ENCODE results near the gene PSMG3.
A peak's percentile ranks its signal among the peaks of the same experiment; 100 is the strongest.

The PSMG3 gene

DNA sequence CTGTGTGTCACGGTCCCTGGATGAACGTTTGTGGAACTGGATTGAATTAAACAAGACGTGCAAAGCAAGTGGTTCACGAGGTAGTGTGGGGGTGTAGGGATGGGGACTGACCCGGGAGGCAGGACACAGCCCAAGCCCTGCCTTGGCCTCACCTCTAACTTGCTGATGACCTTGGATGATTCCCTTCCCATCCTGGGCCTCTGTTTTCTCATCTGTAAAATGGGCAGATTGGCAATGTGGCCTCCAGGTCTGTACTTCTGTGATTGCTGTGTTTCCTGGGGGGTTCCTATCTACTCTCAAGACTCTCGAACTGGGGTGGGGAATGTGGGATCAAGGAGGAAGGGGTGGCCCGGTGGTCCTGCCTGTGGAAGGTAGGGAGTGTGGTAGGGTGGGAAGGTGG, 6.0 kb upstream of the PSMG3 start:
- TF ChIP-seq, protein P1, sequence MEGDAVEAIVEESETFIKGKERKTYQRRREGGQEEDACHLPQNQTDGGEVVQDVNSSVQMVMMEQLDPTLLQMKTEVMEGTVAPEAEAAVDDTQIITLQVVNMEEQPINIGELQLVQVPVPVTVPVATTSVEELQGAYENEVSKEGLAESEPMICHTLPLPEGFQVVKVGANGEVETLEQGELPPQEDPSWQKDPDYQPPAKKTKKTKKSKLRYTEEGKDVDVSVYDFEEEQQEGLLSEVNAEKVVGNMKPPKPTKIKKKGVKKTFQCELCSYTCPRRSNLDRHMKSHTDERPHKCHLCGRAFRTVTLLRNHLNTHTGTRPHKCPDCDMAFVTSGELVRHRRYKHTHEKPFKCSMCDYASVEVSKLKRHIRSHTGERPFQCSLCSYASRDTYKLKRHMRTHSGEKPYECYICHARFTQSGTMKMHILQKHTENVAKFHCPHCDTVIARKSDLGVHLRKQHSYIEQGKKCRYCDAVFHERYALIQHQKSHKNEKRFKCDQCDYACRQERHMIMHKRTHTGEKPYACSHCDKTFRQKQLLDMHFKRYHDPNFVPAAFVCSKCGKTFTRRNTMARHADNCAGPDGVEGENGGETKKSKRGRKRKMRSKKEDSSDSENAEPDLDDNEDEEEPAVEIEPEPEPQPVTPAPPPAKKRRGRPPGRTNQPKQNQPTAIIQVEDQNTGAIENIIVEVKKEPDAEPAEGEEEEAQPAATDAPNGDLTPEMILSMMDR (IDR thresholded peaks at IDR 0.05; ENCODE audit: insufficient read depth, low read length, missing control alignments) = no peak
- no peak for DNase-seq (ENCODE audit: low read depth, low spot score)
- CTCF ChIA-PET = no interaction called here
- POLR2A ChIA-PET = no interaction called here
- H3K4me3 ChIP-seq (ENCODE audit: low read depth, low read length) = no peak overlapping the region

GRCh38 chr7:1572111-1572822, 2.4 kb upstream of the PSMG3 start:
- CTCF ChIA-PET = interaction anchor here (0.9 to 1.8 kb wide), 2 partner anchors 17 to 67 kb away, joined by 4 to 5 read pairs; no protein-coding TSS in a partner anchor
- POLR2A ChIA-PET = no interaction called here
- H3K4me3 ChIP-seq (ENCODE audit: low read depth, low read length) = no peak overlapping the region
- TF ChIP-seq, protein P1 (IDR thresholded peaks at IDR 0.05; ENCODE audit: insufficient read depth, low read length, missing control alignments) = no peak
- no peak for DNase-seq (ENCODE audit: low read depth, low spot score)

DNA sequence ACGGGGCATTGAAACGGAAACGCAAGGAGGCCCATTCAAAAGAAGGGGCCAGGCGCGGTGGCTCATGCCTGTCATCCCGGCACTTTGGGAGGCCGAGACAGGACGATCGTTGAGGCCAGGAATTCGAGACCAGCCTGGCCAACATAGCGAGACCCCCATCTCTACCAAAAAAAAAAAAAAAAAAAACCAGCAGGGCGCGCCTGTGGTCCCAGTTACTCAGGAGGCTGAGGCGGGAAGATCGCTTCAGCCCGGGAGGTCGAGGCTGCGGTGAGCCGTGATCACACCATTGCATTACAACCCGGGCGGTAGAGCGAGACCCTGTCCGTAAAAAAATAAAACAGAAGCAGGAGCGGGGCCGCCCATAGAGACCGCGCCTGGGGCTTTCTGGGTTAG, 396 bp downstream of the PSMG3 start:
- TF ChIP-seq, protein P1 (IDR thresholded peaks at IDR 0.05; ENCODE audit: insufficient read depth, low read length, missing control alignments) = no peak
- CTCF ChIA-PET = interaction anchor here (1.6 to 2.1 kb wide), 2 partner anchors 10 to 640 kb away, joined by 4 to 8 read pairs; no protein-coding TSS in a partner anchor
- peak overlapping the region; percentile 79 for H3K4me3 ChIP-seq (ENCODE audit: low read depth, low read length)
- no peak for DNase-seq (ENCODE audit: low read depth, low spot score)
- POLR2A ChIA-PET = no interaction called here

DNA sequence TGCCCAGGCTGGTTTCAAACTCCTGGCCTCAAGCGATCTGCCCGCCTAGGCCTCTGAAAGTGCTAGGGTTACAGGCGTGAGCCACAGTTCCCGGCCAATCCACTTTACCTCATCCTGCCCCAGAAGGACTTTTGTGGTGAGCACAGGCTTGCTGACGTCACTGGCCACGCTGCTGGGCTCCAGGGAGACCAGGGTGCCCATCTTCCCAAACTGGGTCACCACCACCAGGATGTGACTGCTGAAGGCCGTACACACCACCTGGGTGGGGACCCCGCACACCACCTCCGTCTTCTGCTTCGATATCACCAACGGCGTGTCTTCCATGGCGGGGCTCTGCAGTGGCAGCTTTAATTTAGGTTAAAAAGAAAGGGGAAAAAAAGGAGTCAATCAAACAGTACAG, 816 bp downstream of the PSMG3 start:
- no peak for DNase-seq (ENCODE audit: low read depth, low spot score)
- POLR2A ChIA-PET = no interaction called here
- H3K4me3 ChIP-seq (ENCODE audit: low read depth, low read length) = peak overlapping the region; percentile 79
- CTCF ChIA-PET = no interaction called here
- TF ChIP-seq, protein P1 (IDR thresholded peaks at IDR 0.05; ENCODE audit: insufficient read depth, low read length, missing control alignments) = no peak

GRCh38 chr7:1567896-1568510, 1.8 kb downstream of the PSMG3 start:
- POLR2A ChIA-PET = no interaction called here
- CTCF ChIA-PET = no interaction called here
- H3K4me3 ChIP-seq (ENCODE audit: low read depth, low read length) = no peak overlapping the region; the same call in 1 of the 2 replicates
- TF ChIP-seq, protein P1 (IDR thresholded peaks at IDR 0.05; ENCODE audit: insufficient read depth, low read length, missing control alignments) = no peak
- DNase-seq (ENCODE audit: low read depth, low spot score) = no peak

DNA sequence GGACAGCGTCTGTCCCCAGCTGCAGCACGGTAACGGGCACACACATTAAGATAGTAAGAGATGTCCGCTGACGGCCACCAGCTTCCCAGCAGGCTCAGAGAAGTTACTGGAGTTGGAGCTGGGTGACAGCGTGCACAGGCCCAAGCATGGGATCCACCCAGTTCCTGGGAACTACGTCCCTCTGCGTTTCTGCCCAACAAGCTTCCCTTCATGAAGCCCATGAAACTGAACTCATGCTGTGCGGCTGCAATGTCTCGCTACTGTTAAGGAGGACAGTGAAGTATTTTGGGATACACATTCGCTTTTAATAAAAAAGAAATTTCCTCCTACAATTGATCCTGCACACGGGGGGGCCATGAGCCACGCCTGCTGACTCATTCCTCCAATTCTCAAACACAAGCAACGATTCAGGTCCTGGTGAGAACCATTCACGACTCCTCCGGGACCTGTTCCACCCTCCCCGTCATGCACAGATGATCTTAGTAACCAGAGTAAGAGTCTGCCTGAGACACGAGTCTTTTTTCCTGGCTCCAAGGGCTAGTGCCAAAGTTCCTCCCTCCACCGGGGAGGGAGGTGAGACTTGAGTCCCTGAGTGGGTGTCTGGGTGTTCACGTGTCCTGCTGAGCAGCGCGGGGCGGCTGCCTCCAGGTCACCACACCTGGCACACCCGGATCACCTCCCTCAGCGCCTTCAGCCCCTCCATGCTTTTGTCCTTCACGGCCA, 2.6 kb downstream of the PSMG3 start:
- no peak for DNase-seq (ENCODE audit: low read depth, low spot score)
- ChIA-PET CTCF (no interaction called here), POLR2A (no interaction called here)
- TF ChIP-seq, protein P1 (IDR thresholded peaks at IDR 0.05; ENCODE audit: insufficient read depth, low read length, missing control alignments) = no peak
- no peak overlapping the region; the same call in 1 of the 2 replicates for H3K4me3 ChIP-seq (ENCODE audit: low read depth, low read length)
